Ureter (tissue), 1 donor: ENCODE data around the gene APCDD1L. TPM values are rescaled to one million over a fixed set of nuclear protein-coding genes. Genes with fewer than 3 reads are reported as not detected.
"Not testable (repeated sequence)": the region's sequence is repeated elsewhere in the genome, so short reads cannot be mapped to it uniquely, and the experiment has no call there.

Experiments
- DNase-seq: peaks from one replicate; pipeline ENCODE4 v3.0.0-alpha.2; 2020; ENCODE audit warnings: low spot score
- total RNA-seq: library from RNA; stranded (reverse); gene quantifications from one replicate; pipeline ENCODE4 v1.2.4, GENCODE V29; 2023
- donor health status: DM: yes; HTN: yes; CAD: no.

Gene APCDD1L
- total RNA-seq, 1 donor from 2014 or later = 2.3 TPM

DNA sequence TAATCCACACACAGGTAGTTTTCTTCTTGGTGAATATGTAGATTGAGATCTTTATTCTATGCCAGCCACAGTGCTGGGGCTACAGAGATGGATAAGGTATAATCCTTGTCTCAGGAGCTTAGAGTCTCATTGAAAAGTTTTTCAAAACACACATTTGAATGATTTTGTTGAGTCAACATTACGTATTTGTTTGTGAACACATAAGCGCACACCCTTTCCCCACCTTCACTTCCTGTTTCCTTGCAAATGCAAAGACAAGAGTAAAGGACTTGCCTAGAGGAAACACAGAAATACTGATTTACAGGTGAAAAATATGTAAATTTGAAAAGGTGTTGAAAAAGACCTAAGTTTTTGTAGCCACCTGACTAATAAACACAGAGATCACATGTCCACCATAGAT lies 98.4 kb downstream of the APCDD1L start:
- no peak for DNase-seq

GRCh38 chr20:58416057-58416456 lies 99.1 kb downstream of the APCDD1L start:
- no peak for DNase-seq

DNA sequence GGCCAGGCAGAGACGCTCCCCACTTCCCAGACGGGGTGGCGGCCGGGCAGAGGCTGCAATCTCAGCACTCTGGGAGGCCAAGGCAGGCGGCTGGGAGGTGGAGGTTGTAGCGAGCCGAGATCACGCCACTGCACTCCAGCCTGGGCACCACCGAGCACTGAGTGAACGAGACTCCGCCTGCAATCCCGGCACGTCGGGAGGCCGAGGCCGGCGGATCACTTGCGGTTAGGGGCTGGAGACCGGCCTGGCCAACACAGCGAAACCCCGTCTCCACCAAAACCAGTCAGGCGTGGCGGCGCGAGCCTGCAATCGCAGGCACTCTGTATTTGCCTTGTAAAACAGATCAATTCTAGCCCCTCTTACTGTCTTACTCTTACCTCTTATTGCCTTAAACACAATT lies 100.4 kb downstream of the APCDD1L start:
- DNase-seq = not testable (repeated sequence)

GRCh38 chr20:58414216-58414615 lies 101.0 kb downstream of the APCDD1L start:
- not testable (repeated sequence) for DNase-seq

Other genes with a start within 250 kb of the APCDD1L start
- 21.3 TPM for gene RAB22A, start 205.7 kb downstream of the APCDD1L start, total RNA-seq
- gene VAPB, start 126.2 kb downstream of the APCDD1L start, total RNA-seq = 66.1 TPM
- gene STX16, start 135.9 kb upstream of the APCDD1L start, total RNA-seq = 84.4 TPM
- gene NPEPL1, start 177.4 kb upstream of the APCDD1L start, total RNA-seq = 50.4 TPM